GM19099 (cell line): ENCODE measurements around the gene CCDC107.

Experiments
- POLR2A ChIP-seq: IDR thresholded peaks from 3 replicates; pipeline ENCODE4 v1.6.1; 2011; ENCODE audit warnings: low read depth; ENCODE audit not compliant: insufficient read length; ENCODE audit errors: extremely low read depth

CCDC107 gene

DNA sequence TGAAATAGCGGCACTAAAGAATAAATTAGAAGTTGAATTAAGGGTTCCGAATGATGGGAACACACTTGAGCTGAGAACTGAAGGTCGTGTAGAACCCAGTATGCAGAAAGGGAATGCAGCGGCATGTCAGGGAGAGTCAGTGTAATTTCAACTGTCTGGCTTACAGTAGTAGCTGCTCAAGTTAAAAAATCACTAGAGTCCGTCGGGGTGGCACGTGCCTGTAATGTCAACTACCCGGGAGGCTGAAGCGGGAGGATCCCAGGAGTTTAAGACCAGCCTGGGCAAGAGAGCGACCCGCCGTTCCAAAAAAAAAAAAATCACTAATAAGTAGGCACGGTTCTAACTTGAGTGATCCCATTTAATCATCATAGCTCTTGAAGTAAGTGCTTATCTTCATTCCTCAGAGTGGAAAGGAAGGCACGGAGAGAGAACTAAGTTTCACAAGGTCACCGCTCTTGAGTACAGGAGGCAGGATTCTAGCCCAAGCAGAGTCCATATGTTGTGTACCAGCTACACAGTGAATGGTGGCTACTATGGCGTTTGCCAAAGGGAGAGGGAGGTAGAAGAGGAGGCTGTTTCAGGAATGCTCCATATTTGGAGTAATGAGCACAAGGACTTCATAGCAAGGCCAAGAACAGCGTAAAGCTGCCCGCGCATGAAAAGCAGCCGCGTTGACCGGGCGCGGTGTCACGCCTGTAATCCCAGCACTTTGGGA, 1.1 kb upstream of the CCDC107 start:
- no peak for TF ChIP-seq POLR2A

DNA sequence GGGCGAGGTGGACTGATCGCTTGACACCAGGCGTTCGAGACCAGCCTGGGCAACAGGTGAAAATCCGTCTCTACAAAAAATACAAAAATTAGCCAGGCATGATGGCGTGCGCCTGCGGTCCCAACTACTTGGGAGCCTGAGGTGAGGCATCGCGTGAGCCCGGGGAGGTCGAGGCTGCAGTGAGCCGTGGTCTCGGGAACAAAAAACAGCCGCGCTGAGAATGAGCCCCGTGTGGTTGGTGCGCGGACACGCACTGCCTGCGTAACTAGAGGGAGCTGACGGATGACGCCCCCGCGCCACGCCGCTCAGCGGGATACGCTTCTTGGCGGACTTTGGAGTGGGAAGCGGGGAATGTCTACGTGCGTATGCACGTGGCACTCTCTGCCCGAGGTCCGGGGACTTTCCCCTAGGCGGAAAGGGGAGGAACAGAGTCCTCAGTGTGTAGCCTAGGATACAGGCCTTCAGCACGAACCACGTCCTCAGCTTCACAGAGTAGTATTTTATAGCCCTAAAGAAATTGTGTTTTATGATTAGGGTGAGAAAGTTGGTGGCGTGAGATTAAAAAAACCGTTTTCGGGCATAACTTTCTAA, 451 bp upstream of the CCDC107 start, which contains the start of gene RMRP:
Gene RMRP (minus strand): TSS at position 474 of the 591 bp plus-strand sequence.
- TF ChIP-seq POLR2A, result peak; percentile 2

DNA sequence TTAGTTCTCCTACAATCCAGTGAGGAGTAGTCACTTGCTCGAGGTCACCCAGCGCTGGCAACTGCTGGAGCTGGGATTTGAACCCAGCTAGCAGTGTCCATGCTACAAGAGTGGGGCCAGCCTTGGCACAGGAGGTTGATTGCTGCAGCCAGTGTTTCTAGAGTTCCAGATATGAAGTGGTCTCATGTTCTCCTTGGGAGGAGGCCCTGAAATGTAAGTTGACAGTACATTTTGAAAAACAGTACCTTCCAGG, 802 bp downstream of the CCDC107 start:
- TF ChIP-seq POLR2A, result no peak

DNA sequence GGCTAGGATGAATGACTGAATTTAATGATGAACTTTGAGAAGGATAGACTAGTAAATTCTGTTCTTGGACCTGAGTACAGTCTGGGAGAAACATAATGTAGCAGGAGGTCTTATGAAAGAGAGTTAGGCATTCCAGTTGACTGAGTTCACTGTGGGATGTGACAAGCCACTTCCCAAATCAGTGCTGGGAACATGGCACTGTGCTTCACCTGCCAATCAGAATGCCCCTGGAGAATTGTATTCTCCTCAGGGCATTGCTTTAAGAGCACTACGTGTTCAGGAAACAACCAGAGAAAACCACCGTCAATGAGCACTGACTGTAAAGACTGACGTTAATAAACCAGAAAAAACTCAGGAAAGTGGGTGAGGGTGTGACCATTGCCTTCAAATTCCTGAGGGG, 1.2 kb downstream of the CCDC107 start:
- TF ChIP-seq POLR2A, result no peak

DNA sequence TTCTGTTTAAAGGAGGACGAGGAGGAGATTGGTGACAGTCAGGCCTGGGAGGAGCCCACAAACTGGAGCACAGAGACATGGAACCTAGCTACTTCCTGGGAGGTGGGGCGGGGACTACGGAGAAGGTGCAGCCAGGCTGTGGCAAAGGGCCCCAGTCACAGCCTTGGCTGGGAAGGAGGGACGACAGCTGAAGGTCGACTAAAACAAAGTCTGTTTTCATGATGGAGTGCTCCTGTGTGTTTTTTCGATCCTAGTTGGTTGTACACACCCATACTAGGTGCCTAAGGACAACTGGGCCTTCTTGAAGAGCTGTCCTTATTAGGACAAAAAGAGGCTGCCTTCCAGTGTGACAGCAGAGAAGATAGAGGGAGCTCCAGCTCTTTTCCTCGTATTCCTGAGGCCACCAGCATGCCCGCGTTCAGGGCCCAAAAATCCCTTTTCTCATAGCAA, 2.9 kb downstream of the CCDC107 start:
- TF ChIP-seq POLR2A, result no peak

DNA sequence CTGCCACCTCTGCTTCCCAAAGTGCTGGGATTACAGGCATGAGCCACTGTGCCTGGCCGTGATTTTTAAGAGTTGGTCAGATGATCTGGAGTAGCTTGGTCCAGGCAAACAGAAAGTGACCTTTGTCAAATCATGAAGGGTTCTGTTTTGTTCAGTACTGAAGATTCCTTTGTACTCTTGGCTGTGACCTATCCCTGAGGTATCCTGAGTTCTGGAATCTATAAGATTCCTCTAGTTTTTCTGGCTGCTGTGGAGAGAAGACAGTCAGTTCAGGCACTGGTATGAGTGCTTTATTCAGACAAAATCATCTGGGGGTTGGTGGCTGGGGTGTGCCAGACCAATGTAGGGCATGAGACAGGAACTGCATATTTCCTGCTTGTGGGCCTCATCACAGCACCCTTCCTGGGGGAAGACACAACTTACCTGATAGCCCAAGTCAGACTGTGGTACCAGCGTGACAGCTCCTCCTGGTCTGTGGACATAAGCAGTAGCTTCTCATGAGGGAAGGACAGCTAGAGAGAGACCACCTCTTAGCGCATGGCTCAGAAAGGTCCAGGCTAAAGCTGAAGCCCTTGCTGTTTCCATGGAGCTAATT, 3.8 kb downstream of the CCDC107 start:
- no peak for TF ChIP-seq POLR2A

DNA sequence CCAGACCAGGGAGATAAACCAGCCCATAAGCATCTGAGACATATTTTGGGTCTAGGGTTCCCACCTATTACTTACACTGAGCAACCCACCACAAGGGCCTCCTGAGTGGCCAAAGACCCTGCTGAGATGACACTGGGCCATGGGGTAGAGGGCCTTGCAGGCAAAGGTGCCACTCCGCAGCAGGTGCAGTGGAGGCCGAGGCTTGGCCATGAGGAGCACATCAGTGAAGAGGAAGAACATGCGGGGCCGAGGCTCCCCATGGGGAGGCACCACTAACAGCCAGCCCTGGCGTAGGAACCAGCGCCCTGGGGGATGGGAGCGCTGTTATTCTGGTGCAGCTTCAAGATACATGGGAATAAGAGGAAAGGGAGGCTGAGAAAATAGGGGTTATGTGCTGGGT, 4.3 kb downstream of the CCDC107 start:
- TF ChIP-seq POLR2A, result no peak

DNA sequence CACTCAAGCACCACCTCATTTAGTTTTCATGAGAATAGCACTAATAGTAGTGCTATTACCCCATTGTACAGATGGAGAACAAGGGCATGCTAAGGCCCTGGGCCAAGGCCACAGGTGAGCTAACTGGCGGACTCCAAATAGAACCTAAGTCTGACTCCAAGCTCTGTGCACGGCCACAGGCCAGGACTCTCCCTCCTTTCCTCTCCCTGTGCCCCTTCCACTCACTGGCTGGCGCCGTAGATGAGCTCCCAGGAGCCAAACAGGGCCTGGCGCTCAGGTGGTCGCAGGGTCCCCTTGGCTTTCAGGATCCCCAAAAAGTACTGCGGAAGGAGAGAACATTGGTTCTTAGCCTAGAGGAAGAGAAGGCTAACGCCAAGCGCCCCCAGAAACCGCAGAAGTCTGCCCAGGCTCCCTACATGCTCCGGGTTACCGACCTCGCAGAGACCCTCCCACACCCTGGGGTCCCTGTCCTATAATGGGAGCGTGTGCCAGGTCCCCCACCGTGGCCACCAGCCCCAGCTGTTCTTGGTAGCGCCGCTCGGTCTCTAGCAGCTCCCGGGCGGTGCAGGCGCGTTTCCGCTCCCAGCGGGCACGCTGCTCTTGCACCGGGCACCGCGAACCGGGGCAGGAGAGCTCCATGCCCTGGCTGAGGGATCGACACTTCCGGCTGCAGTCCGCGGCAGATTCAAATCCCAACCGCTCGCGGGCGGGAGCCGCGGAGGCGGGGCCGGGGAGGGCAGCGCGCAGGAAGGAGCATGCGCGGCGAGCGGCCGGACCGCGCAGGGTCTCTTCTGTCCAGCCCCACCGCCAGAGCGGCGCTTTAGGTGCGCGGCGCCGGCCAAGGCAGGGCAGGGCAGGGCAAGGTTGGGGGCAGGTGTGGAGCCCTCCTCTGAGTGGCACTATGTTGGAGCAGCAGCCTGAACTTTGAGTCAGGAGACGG, 6.7 kb downstream of the CCDC107 start, which contains the start of gene ARHGEF39:
Gene ARHGEF39 (minus strand): TSS at position 665 of the 940 bp plus-strand sequence. CDS start 26 bp downstream, at position 639.
- peak; percentile 80 for TF ChIP-seq POLR2A

DNA sequence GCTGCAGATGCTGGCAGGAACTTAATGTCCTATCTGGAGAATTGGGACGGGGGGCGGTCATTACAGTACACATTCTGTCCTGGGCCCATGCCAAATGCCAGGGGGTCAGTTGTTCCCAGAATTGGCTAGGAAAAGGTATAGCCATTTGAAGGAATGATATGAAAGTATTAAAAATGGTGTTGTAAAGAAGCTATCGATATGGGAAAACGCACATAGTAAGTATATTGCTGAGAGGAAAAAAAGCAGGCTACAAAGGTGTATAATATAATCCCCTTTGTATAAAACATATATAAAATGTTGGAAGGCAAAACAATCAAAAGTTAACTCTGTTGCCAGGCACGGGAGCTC, 7.4 kb downstream of the CCDC107 start:
- no peak for TF ChIP-seq POLR2A

DNA sequence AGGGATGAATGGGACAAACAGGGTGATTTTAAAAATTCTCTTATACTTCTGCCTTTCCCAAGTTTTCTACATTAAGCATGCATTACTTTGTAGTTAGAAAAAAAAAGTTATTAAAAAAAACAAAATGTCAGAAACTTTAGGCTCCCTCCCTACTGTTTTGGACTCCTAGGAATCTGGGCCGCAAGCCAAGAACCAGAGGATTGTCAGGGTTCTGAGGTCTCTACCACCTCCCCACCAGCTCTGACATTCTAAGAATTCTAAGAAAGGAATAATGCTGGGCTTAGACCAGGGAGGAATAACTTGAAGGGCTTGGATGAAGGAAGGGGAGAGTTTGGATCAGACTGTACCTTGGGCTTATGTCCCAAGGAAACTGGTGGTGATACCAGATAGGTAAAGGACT, 8.0 kb downstream of the CCDC107 start:
- no peak for TF ChIP-seq POLR2A

DNA sequence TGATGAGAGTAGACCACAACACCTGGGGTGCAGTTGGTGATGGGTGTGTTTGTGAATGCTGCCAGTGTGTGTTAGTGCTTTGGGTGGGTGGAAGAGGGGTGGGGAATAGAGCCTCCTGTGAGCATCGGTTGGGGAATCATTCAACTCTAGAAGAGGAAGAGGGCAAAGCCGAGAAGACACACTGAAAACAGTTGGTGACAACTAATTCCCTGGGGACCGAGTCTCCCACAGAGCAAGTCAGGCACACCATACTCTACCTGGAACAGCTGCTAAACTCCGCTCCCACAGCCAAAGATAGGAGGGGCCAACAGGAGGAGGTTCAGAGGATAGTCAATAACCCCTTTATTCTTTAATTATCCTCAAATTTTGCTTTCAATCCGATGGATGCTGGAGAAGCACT, 8.5 kb downstream of the CCDC107 start:
- TF ChIP-seq POLR2A, result no peak

DNA sequence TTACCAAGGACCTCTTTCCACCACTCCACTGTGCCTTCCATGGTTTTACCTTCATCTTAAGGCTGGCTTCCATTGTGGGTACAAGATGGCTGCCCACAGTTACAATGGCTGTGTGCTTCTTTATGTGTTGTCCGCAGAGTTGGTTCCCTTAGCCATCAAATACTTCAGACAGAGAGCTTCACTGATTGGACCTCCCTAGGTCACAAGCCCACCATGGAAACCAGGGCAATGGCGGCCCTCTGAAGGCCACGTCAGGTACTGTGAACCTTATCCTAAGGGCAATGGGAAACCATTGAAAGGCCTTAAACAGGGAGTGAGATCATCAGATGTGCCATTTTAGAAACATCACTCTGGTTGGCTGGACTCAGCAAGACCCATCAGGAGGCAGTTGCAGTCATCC, 9.8 kb downstream of the CCDC107 start:
- TF ChIP-seq POLR2A, result no peak

DNA sequence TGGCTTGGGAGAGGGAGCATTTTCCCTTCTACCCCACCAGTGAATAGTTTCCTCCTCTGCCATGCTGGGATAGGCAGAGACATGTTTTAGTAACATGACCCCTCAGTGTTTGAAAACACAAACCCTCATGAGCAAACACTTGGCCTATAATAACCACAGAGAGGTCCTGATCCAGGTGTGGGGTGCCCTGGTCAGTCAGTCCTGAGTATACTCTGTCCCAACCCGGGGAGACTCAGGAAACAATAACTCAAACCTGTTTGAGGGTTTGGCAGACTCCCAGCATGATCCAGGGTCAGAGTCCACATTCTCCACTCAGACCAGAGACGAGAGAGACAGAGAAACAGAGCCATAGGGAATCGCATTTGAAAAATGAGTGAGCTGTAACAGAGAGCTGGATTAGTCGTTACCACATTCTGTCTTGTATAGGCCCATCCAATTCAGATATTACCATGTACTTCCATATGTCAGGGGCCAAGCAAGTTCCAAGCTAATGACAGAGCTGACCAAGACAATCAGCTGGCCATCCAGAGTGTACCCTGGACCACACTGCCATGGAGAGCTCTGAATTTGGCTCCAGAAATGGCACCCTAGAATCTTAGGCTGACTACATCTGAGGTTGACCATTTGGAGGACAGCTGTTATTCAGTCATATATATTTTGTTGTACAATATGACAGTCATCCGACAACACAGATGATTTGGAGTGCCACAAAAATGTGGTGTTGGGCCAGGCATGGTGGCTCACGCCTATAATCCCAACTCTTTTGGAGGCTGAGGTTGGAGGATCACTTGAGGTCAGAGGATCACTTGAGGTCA, 11.4 kb downstream of the CCDC107 start:
- no peak for TF ChIP-seq POLR2A
